ENCODE results near the gene IMMP1L.

Gene IMMP1L

GRCh38 chr11:31509429-31510345 is at the start of gene IMMP1L, which contains the start of gene ELP4:
IMMP1L (minus strand) TSS chr11:31509622; CDS start chr11:31463276, 46,346 bp downstream.
ELP4 (plus strand) TSS chr11:31509767; CDS start chr11:31509785, 18 bp downstream.
- H3K27ac ChIP-seq, result peak within 1 kb of the TSS; percentile 85
- TF ChIP-seq CTCF (conservative IDR thresholded peaks at IDR 0.05), result no peak

GRCh38 chr11:31558001-31558400 is 48.6 kb upstream of the IMMP1L start:
- no peak for TF ChIP-seq CTCF (conservative IDR thresholded peaks at IDR 0.05)
- H3K27ac ChIP-seq, result no peak overlapping the region

- TF ChIP-seq CTCF (conservative IDR thresholded peaks at IDR 0.05), result no peak
- no peak overlapping the region for H3K27ac ChIP-seq
Observed at GRCh38 chr11:31555938-31556337, 46.5 kb upstream of the IMMP1L start.

- TF ChIP-seq CTCF (conservative IDR thresholded peaks at IDR 0.05), result no peak
- no peak overlapping the region for H3K27ac ChIP-seq
Observed at GRCh38 chr11:31542862-31543261, 33.4 kb upstream of the IMMP1L start.

- H3K27ac ChIP-seq, result no peak overlapping the region
- TF ChIP-seq CTCF (conservative IDR thresholded peaks at IDR 0.05), result no peak
Observed at GRCh38 chr11:31535479-31535878, 26.1 kb upstream of the IMMP1L start.

GRCh38 chr11:31531293-31531692 is 21.9 kb upstream of the IMMP1L start:
- H3K27ac ChIP-seq, result no peak overlapping the region
- no peak for TF ChIP-seq CTCF (conservative IDR thresholded peaks at IDR 0.05)

GRCh38 chr11:31529701-31530100 is 20.3 kb upstream of the IMMP1L start:
- TF ChIP-seq CTCF (conservative IDR thresholded peaks at IDR 0.05), result no peak

More at GRCh38 chr11:31529701-31530100, 20.3 kb upstream of the IMMP1L start:
- peak overlapping the region; percentile 45 for H3K27ac ChIP-seq

Data from VCaP (cell line).